Calu3 (cell line): ENCODE measurements around the gene NOSTRIN. TPM values are rescaled to one million over a fixed set of nuclear protein-coding genes. Genes with fewer than 3 reads are reported as not detected.
A peak's percentile ranks its signal among the peaks of the same experiment; 100 is the strongest.

ENCODE experiments used
- BruUV-seq: library from RNA; stranded (reverse); fragments of 400-500 nt; replicated peaks from 2 replicates; lab custom pipeline; 2021; lab: Mats Ljungman, UMichigan
- CTCF ChIA-PET: fragments of 300-600 bp; sonication (Branson Sonifier 250); formaldehyde crosslinking; loops from one replicate; lab custom pipeline; 2022; ENCODE audit warnings: antibody characterized with exemption; lab: Charles Lee
- DNase-seq: peaks from one replicate; pipeline ENCODE4 v3.0.0; 2022
- H3K27ac Mint-ChIP-seq: one replicate; pipeline ENCODE4 v1.8.0; 2022; ENCODE audit warnings: mixed read lengths; ENCODE audit not compliant: unreplicated experiment
- H3K27me3 Mint-ChIP-seq: one replicate; pipeline ENCODE4 v1.8.0; 2022; ENCODE audit warnings: mixed read lengths; ENCODE audit not compliant: unreplicated experiment
- H3K36me3 Mint-ChIP-seq: one replicate; pipeline ENCODE4 v1.8.0; 2022; ENCODE audit warnings: mild to moderate bottlenecking, moderate library complexity, mixed read lengths; ENCODE audit not compliant: insufficient read depth, unreplicated experiment
- H3K4me1 Mint-ChIP-seq: one replicate; pipeline ENCODE4 v1.8.0; 2022; ENCODE audit warnings: mild to moderate bottlenecking, low read depth, mixed read lengths; ENCODE audit not compliant: unreplicated experiment
- H3K4me3 Mint-ChIP-seq: one replicate; pipeline ENCODE4 v1.8.0; 2022; ENCODE audit warnings: mild to moderate bottlenecking, low read depth, moderate library complexity, mixed read lengths; ENCODE audit not compliant: unreplicated experiment
- H3K9me3 Mint-ChIP-seq: one replicate; pipeline ENCODE4 v1.8.0; 2022; ENCODE audit warnings: low read depth, mixed read lengths; ENCODE audit not compliant: unreplicated experiment
- intact Hi-C: fragments of 100-400 bp; cut with micrococcal nuclease; formaldehyde crosslinking; loops from one replicate; pipeline ENCODE4 v1.10.0; 2022; ENCODE audit not compliant: unreplicated experiment
- total RNA-seq: library from RNA; stranded (reverse); gene quantifications from 2 replicates; pipeline ENCODE4 v1.2.3, GENCODE V29; 2022
- TF ChIP-seq, protein P1 (sequence below): fragments of 200-600 bp; IDR thresholded peaks from one replicate; pipeline ENCODE4 v1.8.0; 2022; ENCODE audit warnings: antibody characterized with exemption; ENCODE audit not compliant: unreplicated experiment

Gene NOSTRIN
- total RNA-seq, 1 experiment from 2014 or later: 12.5 TPM

DNA sequence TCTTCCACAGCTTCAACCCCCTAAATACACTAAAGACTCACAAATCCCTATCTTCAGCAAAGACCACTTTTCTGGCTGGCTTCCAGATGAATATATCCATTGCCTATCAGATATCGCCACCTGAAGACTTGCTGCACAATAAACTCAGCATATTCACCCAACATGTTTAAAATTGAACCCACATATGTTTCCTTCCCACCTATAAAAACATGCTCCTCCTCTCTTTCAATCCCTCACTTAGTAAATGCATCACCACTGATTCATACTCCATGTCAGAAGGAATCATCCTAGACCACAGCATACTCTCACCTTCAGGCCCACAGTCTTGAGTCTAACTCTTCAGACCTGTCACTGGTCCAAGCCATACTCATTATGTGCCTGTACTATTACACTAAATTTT, 82.5 kb downstream of the NOSTRIN start:
- no peak for DNase-seq
- H3K9me3 Mint-ChIP-seq: no peaks in the 10 kb centered on the region
- no peak overlapping the region for H3K27ac Mint-ChIP-seq
- no peak overlapping the region for H3K4me3 Mint-ChIP-seq
- CTCF ChIA-PET: no interaction called here
- TF ChIP-seq, protein P1, sequence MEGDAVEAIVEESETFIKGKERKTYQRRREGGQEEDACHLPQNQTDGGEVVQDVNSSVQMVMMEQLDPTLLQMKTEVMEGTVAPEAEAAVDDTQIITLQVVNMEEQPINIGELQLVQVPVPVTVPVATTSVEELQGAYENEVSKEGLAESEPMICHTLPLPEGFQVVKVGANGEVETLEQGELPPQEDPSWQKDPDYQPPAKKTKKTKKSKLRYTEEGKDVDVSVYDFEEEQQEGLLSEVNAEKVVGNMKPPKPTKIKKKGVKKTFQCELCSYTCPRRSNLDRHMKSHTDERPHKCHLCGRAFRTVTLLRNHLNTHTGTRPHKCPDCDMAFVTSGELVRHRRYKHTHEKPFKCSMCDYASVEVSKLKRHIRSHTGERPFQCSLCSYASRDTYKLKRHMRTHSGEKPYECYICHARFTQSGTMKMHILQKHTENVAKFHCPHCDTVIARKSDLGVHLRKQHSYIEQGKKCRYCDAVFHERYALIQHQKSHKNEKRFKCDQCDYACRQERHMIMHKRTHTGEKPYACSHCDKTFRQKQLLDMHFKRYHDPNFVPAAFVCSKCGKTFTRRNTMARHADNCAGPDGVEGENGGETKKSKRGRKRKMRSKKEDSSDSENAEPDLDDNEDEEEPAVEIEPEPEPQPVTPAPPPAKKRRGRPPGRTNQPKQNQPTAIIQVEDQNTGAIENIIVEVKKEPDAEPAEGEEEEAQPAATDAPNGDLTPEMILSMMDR: no peak
- intact Hi-C loops: no loop called here
- BruUV-seq: no TSS peak
- no peaks in the 10 kb centered on the region for H3K27me3 Mint-ChIP-seq
- peaks cover 37% of the 10 kb centered on the region for H3K4me1 Mint-ChIP-seq
- peaks cover 16% of the 10 kb centered on the region for H3K36me3 Mint-ChIP-seq

GRCh38 chr2:168889635-168890005, 87.2 kb downstream of the NOSTRIN start:
- CTCF ChIA-PET: interaction anchor here (0.9 kb wide), 1 partner anchor 11 kb away, joined by 3 read pairs; the partner anchor contains the start of gene G6PC2
- TF ChIP-seq, protein P1: no peak
- intact Hi-C loops: no loop called here
- no peaks in the 10 kb centered on the region for H3K27me3 Mint-ChIP-seq
- no peaks in the 10 kb centered on the region for H3K9me3 Mint-ChIP-seq
- H3K27ac Mint-ChIP-seq: peak overlapping the region; percentile 84
- H3K4me1 Mint-ChIP-seq: peaks cover 20% of the 10 kb centered on the region
- DNase-seq: no peak
- peaks cover 25% of the 10 kb centered on the region for H3K36me3 Mint-ChIP-seq
- BruUV-seq: TSS peak; percentile 53
- H3K4me3 Mint-ChIP-seq: peak overlapping the region; percentile 87

DNA sequence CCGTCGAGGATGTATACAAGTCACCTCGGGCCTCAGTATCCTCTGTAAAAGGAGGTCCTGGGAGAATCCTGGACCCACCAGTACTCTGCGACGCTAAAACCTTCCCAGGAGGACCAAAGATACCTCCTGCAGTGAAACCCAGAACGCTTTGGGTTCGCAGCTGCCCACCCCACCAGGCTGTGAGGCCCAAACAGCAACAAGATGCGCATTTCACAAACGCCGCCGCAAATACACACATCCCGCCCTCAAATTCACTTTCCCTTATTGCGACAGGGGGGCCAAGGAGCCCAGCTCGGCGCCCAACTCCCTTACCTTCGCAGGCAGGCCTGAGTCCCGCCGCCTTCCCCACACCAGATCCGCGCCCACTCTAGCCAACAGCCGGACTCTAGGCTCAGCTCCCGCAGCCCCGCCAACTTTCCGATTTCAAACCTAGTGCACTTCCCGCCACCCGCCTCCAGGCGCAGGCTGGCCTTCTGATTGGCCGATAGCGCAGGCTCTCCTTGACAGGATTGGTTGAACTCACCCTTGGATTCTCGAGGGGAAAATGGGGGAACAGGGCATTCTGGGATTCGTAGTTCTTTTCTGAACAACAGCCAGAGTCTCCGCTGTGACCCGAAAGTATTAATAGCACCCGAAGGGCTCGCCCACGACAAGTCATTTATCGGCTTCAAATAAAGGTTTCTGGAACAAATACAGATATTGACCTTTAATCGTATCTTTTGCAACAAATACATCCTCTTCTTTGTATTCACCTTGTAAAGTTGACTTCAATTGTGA, 87.8 kb downstream of the NOSTRIN start, which contains the start of gene SPC25:
Gene SPC25 (minus strand): TSS at position 425 of the 777 bp plus-strand sequence. CDS start 911 bp downstream, outside the sequence.
- H3K36me3 Mint-ChIP-seq: peaks cover 25% of the 10 kb centered on the region
- peak; percentile 97 for DNase-seq
- peak within 1 kb of the TSS; percentile 87 for H3K4me3 Mint-ChIP-seq
- H3K27ac Mint-ChIP-seq: peak within 1 kb of the TSS; percentile 84
- CTCF ChIA-PET: interaction anchor here (0.9 to 1.4 kb wide), 2 partner anchors 11 to 51 kb away, joined by 3 to 4 read pairs; partner anchors contain the start of gene G6PC2
- no TSS peak for BruUV-seq
- peaks cover 14% of the 10 kb centered on the region for H3K4me1 Mint-ChIP-seq
- no peaks in the 10 kb centered on the region for H3K27me3 Mint-ChIP-seq
- H3K9me3 Mint-ChIP-seq: no peaks in the 10 kb centered on the region
- intact Hi-C loops: no loop called here
- TF ChIP-seq, protein P1: no peak

DNA sequence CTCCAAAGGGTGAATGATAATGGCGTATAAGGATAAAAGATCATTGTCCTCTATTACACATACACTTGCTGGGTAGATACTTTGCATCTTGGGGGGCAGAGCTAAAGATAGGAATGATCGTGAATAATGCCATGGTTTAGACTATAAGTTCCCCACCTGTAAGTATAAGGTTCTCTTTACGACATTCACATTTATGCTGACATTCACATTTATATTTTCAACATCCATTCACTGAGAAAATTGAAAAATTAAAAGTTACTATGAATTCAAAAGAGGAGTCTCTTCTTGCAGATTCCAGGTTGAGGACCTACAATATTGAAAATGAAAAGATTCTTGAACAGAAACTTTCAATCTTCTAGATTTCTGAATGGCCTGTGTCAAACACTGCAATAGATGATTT, 89.9 kb downstream of the NOSTRIN start:
- peaks cover 19% of the 10 kb centered on the region for H3K36me3 Mint-ChIP-seq
- intact Hi-C loops: no loop called here
- H3K4me3 Mint-ChIP-seq: no peak overlapping the region
- H3K27ac Mint-ChIP-seq: no peak overlapping the region
- DNase-seq: no peak
- H3K9me3 Mint-ChIP-seq: no peaks in the 10 kb centered on the region
- TF ChIP-seq, protein P1: no peak
- no TSS peak for BruUV-seq
- CTCF ChIA-PET: no interaction called here
- H3K4me1 Mint-ChIP-seq: peaks cover 5% of the 10 kb centered on the region
- no peaks in the 10 kb centered on the region for H3K27me3 Mint-ChIP-seq
